GM10248 (cell line): ENCODE results near the gene RPA4.
"Not testable (repeated sequence)": the region's sequence is repeated elsewhere in the genome, so short reads cannot be mapped to it uniquely, and the experiment has no call there.

Experiments
- CTCF ChIA-PET: fragments of 300-600 bp; sonication (Branson Sonifier 250); formaldehyde crosslinking; extraction: SDS; loops from one replicate; lab custom pipeline; 2021; ENCODE audit warnings: antibody characterized with exemption; lab: Yijun Ruan, JAX
- POLR2A ChIA-PET: fragments of 350-650 bp; sonication (Branson Sonifier 250); formaldehyde crosslinking; extraction: SDS; loops from one replicate; lab custom pipeline; 2020; ENCODE audit warnings: antibody characterized with exemption; lab: Yijun Ruan, JAX
- DNase-seq: peaks from one replicate; pipeline ENCODE4 v3.0.0; 2012; ENCODE audit errors: extremely low spot score
- TF ChIP-seq, protein P1 (sequence below): IDR thresholded peaks from 2 replicates; pipeline ENCODE4 v1.5.1; 2012; ENCODE audit warnings: mild to moderate bottlenecking, low read depth; ENCODE audit errors: extremely low read depth, missing control alignments, control extremely low read depth

Gene RPA4

DNA sequence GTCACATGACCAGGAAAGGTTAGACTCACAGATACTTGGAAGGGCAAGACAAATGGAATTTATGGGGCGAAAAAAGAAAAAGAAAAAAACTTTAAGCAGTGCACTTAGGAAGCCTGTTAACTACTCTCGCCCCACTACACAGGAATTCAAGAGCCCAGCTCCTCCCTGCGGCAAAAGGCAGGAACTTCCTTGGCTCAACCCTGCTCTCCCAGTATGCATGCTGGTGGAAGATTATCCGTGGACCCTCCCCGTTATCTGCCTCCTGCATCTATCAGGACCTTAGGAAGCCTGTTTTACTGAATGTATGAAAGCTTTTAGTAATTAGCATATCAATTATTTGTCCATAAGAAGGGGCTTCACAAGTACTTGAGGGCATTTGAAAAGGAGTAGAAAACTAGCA is 40.1 kb upstream of the RPA4 start:
- ChIA-PET POLR2A (no interaction called here), CTCF (no interaction called here)
- TF ChIP-seq, protein P1, sequence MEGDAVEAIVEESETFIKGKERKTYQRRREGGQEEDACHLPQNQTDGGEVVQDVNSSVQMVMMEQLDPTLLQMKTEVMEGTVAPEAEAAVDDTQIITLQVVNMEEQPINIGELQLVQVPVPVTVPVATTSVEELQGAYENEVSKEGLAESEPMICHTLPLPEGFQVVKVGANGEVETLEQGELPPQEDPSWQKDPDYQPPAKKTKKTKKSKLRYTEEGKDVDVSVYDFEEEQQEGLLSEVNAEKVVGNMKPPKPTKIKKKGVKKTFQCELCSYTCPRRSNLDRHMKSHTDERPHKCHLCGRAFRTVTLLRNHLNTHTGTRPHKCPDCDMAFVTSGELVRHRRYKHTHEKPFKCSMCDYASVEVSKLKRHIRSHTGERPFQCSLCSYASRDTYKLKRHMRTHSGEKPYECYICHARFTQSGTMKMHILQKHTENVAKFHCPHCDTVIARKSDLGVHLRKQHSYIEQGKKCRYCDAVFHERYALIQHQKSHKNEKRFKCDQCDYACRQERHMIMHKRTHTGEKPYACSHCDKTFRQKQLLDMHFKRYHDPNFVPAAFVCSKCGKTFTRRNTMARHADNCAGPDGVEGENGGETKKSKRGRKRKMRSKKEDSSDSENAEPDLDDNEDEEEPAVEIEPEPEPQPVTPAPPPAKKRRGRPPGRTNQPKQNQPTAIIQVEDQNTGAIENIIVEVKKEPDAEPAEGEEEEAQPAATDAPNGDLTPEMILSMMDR: no peak
- DNase-seq: no peak

DNA sequence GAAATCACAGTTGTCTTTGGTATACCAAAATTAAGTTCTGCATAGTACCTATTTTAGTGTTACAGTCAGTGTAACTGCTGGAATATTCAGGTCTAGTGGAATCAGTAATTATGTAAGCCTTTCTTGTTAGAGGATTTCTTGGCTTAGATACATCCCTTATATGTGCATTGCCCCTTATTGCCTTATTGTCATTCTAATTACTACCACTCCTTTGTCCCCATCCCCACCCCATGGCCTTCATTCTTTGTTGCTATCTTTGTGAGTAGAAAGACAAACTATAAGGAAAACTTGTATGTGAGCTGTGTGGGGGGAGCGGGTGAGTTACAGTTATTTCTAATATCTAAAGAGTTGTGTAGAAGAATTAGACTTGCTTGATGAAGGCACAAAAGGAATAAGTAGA is 36.9 kb upstream of the RPA4 start:
- ChIA-PET POLR2A (no interaction called here), CTCF (no interaction called here)
- no peak for DNase-seq
- TF ChIP-seq, protein P1: no peak

DNA sequence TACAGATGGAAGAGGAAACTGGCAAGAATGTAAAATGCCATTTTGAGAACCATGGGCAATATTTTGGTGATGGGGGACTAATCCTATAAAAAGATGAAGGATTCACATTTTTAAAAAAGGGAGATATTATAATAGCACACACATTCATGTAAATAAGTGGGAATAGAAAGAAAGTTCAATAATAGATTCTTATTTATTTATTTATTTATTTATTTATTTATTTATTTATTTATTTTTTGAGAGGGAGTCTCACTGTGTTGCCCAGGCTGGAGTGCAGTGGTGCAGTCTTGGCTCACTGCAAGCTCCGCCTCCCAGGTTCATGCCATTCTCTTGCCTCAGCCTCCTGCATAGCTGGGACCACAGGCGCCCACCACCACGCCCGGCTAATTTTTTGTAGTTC is 24.3 kb upstream of the RPA4 start:
- CTCF ChIA-PET, DNase-seq, POLR2A ChIA-PET: not testable (repeated sequence)

DNA sequence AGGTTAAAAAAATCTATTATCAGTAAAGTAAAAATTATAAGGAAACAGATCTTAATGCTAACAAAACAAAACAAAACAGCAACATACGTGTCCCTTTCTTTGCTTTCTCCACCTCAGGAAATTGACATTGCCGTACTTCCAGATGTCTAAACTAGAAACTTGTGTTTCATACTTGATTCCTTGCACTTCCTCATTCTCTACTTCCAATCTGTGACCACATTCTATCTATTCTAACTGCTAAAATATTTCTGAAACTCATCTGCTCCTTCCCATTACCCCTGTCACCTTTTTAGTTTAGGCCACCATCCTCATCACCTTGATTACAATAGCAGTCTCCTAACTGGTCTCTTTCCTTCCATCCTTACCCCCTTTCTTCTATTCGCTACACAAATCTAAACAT is 22.5 kb upstream of the RPA4 start:
- DNase-seq: no peak
- POLR2A ChIA-PET: no interaction called here
- CTCF ChIA-PET: no interaction called here
- TF ChIP-seq, protein P1: no peak

DNA sequence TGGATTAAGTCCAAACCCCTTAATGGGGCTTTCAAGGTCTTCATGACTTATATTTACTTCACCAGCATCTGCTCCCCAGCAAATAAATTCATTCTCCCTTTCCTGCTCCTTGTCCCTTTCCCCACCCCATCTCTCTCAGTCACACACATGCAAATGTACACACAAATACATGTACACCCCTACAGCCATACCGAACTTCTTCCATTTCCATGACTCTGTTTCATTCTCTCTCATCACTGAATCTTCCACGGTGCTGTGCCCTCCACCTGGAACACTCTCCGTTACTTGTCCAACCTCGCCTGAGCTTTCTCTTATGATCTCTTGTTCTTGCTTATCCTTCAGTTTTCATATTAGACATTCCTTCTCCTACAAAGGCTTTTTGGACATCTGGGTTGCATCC is 22.0 kb upstream of the RPA4 start:
- TF ChIP-seq, protein P1: no peak
- POLR2A ChIA-PET: no interaction called here

DNA sequence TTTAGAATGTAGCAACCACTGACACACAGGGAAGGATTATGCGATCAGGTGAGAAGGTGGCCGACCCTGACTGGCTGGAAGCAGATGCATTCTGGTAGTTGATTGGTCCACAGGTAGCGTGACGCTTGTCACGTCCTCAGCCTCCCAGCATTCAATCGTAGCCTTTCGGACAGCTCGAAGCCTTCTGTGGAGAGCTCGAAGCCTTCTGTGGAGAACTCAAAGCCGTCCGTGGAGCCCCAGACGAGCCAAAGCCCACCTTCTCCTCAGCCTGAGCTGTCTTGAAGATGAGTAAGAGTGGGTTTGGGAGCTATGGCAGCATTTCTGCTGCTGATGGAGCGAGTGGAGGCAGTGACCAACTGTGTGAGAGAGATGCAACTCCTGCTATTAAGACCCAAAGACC is 319 bp downstream of the RPA4 start:
- CTCF ChIA-PET: no interaction called here
- no peak for DNase-seq
- TF ChIP-seq, protein P1: no peak
- POLR2A ChIA-PET: no interaction called here

More for the DNA sequence above, 22.0 kb upstream of the RPA4 start:
- CTCF ChIA-PET: no interaction called here
- no peak for DNase-seq

DNA sequence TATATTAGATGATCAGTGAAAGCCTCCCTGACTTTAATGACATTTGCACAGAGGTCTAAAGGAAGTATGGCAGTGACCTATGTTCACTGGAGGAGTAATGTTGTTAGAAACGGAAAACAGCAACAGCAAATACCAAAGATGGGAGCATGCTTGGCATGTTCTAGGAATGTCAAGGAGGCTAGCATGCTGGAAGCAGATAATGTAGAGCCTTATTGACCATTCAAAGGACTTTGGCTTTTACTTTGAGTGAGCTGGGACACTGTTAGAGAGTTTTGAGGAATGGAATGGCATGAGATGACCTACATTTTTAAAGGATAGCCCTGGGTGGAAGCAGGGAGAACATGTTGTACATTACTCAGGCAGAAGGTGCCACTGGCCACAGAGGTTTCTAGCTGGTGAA is 6.0 kb downstream of the RPA4 start:
- POLR2A ChIA-PET: no interaction called here
- TF ChIP-seq, protein P1: no peak
- CTCF ChIA-PET: no interaction called here

More for the DNA sequence above, 6.0 kb downstream of the RPA4 start:
- DNase-seq: no peak
